Stimulated activated CD4-positive, alpha-beta T cell treated with anti-CD3 and anti-CD28 coated beads, Interleukin-4, amount 100 ng/mL, for 24 hours (primary cell): Measurements from ENCODE around the gene FTO.

Source experiments
- DNase-seq: peaks from one replicate; pipeline ENCODE4 v3.0.0-alpha.2; 2020

FTO gene

GRCh38 chr16:53756275-53756996 lies 52.5 kb downstream of the FTO start:
- DNase-seq = no peak

- DNase-seq = no peak
Measured at GRCh38 chr16:53757971-53758609, 54.1 kb downstream of the FTO start.

DNA sequence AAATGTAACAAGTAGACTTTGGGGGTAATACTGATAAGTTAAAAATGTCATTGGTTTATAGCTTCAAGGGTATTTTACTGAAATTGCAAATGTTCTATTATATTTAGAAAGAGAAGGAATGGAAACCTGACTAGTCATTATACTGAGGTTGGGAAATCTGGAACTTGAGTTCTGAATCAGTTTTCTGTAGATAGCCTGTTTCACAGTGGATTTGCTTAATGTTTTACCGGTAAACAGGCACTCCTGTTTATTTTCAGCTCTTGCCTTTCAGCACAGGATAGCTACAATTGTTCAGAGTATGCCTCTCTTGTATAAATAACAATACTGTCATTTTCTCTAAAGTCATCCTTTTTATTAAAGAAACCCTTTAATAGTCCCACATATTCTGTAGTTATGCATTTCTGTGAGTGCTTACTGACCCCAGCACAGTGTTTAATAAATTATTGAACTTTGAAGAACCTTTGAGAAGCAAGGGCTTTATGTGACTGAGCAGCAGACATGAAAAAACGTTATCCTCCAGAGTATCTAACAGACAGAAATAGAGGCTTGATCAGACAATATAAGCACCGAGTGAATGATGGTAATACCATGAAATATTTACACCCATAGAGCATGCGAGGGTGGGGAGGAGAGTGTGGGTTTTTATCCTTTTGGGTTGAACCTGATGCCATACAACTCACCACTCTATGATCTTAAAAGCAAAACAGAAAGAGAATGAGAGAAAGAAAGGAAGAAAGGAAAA lies 58.2 kb downstream of the FTO start:
- DNase-seq = no peak

DNA sequence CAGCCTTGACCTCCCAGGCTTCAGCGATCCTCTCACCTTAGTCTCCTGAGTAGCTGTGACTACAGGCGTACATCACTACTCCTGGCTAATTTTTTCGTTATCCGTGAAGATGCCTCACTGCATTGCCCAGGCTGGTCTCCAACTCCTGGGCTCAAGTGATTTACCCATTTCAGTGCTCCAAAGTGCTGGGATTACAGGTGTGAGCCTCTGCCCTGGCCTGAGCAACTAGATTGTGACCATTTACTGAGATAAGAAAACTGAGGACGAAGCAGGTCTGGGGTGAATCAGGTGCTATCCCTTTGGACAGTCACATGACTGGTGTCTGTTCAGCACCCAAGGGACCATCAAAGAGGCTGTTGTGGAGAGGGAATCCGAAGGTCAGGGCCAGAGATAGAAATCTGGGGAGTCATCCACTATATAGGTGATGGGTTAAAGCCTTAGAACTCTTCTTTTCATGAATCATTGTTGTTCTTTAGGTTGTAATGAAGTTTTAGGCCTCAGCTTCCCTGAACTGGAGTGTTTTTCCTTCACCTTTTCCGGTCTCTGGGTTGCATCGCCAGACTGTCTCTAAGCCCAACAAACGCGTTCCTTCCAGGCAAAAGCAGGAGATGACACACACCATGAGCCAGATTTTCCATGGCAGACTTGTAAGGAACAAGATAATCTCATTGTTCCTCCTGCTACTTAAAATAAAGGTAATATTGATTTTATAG lies 62.5 kb downstream of the FTO start:
- DNase-seq = no peak

GRCh38 chr16:53768167-53768566 lies 64.2 kb downstream of the FTO start:
- no peak for DNase-seq

DNA sequence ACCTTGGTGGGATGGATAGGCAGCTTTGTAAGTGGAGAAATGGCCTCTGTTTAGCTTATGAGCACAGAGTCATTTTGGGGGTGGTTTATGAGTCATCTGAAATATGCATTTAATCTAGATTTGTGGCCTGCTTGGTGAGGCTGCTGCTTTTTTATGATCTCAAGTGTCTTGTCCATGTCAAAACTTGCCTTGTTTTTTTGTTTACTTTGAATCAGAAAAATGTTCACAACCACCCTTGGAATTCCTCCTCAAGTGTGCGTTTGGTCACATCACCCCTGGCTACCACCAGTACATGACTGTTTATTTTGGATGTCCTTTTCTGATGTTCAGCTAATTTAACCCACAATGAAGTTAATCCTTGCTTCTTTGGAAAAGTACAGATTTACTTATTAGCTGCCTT lies 64.6 kb downstream of the FTO start:
- DNase-seq = no peak

DNA sequence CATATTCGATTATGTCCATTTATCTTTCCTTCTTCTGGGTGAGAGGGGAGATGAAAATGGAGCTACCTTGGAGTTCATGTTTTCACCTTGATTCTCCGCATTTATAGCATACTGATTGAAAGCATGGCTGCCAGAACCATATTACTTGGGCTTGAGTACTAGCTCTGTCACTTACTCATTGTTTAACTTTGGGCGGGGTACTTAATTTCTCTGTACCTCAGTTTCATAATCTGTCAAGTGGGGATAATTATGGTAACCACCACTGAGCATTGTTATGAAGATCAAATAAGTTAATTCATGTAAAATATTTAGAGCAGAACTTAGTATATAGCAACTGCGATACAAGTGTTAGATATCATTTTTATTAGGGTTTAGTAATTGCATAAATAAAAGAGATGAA lies 65.2 kb downstream of the FTO start:
- DNase-seq = no peak

DNA sequence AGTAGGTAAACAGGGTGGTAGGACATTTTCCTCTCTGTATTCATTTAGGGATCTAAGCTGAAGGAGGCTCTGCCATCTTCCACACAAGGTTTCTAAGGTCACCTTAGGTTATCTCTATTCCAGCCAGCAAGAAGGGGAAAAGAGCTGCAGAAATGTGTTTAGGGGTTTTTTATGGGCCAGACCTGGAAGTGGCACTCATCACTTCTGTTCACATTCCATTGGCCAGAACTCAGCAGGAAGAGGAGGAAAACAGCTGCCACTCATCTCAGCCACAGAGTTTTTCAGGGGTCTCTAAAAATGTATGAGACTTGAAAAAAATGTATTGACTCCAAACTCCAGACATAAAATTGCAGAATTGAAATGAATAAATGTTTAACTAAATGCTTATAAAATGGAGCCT lies 65.8 kb downstream of the FTO start:
- DNase-seq = no peak

DNA sequence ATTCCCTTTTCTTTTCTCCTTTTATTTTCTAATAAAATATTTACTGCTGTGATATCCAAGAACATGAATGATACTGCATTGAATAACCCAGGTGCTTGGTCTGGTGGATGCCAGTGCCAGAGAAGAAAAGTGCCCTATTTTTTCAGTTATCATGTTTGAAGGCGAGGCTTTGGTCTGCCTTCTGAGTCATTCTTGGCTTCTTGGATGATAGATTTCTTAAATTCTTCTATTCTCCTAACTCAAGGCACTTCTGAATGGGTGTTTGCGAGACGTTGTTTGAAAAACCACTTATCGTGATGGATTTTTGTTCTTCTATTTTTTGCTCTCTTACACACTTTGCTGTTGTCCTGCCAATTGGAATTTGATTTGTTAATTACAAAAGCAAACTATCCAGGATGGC lies 66.7 kb downstream of the FTO start:
- DNase-seq = no peak

- DNase-seq = no peak
Measured at GRCh38 chr16:53771655-53772497, 67.9 kb downstream of the FTO start.

DNA sequence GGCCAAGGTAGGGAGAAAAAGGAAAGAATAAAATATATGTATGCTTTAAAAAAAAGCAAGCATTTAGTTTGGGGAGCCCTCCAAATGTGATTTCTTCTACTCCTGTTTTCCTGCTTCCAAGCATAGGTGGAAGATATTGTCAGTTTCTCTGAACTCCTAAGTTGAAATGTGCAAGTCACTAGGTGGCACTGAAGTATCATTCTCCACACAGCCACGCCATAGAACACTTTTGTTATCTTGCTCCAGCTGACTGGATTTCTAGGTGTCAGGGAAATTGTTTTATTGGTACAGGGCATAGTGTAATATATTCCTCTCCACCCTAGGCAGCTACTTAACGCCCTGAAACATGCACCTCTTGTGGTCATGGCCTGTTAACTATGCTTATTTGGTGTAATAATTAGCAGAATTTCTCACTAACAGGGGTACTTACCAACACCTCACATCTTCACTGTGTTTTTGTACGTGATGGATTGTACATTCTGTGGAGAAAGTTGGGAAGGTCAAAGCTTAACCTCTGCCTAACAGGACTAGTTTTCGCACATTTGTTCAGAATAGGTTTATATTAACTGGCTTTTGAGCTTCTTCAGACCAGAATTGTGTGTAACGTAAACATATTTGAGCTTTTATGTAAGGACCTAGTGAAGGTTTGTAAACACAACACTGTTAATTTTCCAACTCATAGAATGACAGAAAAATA lies 69.3 kb downstream of the FTO start:
- no peak for DNase-seq

GRCh38 chr16:53773881-53774280 lies 69.9 kb downstream of the FTO start:
- no peak for DNase-seq

DNA sequence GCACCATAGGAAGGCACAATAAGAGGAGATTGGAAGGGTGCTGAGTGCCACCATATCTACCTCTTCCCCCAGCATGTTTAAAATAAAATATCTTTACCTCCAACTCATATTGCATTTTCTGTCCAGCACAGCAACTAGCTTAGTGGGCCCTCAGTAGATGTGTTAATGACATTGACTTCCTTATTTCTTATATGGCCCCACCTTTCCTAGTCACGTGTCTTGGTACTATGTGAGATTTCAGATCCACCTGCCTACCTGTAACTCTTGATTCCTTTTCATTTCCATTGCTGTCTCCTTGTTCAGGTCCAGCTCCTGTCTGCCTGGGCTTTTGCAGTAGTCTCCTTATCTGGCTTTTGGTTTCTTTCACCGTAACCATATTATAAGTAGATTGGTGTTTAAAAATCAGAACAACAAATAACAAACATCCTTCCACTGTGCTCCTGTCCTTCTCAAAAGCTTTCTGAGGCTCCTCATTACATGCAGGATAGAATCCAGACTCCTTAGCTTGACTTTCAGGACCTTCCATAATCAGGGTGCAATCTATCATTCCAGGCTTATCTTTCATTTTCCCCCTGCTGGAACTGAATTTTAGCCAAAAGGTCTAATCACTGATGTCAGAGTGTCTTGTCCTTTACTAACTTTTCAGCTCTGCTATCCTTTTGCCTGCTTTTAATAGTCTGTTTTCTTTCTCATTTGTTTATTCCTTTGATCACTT lies 71.3 kb downstream of the FTO start:
- no peak for DNase-seq

- DNase-seq = no peak
Measured at GRCh38 chr16:53775821-53776431, 72.0 kb downstream of the FTO start.

GRCh38 chr16:53779186-53779585 lies 75.2 kb downstream of the FTO start:
- DNase-seq = no peak

DNA sequence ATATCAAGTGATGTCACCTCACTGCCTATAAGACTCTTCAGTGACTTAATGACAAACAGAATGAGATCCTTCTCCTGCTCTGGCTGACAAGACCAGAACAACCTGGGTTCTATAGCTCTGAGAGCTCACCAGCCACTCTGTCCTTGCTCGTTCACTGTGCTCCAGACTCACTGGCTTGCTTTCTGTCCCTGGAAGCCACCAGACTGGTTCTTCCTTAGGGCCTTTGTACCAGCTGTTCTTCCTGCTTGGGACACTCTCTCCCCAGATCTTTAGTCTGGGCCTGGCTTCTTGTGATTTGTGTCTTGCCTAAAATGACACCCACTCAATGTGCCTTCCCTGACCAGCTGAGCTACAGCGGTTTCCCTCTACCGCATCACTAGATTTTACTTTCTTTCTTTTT lies 76.1 kb downstream of the FTO start:
- DNase-seq = no peak

DNA sequence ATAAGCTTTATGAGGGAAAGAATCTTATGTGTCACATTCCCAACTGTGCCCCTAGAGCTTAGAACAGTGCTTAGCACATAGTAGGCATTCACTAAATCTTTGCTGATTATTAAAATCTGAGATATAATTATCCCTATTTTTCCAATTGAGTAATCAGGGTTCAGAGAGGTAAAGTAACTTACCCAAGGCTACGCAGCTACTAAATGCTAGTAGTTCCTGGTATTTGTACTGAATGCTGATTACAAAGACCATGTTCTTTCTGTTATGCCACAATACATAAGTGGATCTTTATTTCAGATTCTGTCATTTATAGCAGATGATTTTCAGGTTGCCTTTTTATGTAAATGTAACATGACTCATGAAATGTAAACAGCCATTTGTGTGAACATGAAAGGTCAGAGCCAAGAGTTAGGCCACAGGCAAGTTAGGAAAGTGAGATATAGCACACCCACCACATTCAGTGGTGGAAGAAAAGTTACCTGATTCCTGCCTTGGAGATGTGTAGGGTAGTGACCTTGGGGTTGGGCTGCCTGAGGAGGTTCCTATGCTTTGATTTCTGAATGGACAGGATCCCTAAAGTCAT lies 77.2 kb downstream of the FTO start:
- DNase-seq = no peak

GRCh38 chr16:53782148-53782547 lies 78.2 kb downstream of the FTO start:
- no peak for DNase-seq

DNA sequence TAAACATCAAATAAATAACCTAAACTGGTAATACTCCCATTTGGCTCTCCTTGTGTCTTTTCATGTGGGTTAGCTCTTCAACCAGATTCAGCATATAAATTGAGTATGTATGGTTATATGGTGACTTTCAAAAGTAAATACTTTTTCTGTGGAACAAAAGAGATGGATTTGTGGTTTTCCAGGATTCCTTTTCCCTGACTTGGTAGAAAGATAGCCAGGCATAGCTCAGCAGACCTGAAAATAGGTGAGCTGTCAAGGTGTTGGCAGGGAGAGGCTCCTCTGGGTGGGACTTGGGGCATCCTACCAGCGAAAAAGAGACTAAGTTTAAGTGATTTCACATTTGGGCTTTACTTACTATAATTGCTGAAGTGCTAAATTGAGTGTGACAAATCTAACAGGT lies 80.3 kb downstream of the FTO start:
- DNase-seq = no peak

DNA sequence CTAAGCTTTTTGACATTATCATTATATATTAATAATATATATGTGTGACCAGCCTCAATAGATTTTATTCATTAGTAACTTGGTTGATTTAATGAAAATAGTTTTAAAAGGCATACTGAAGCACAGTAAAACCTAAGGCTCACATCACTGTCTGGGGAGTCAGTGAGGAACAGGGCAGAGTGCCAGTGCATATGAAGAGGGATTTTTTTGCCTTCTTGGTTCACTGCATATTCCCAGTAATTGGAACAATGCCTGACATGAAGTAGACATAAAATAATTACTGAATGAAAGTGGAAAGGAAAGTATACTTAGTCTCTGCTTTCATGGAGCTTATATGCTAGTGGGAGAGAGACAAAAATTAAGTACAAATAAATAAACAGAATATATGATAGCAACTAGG lies 81.1 kb downstream of the FTO start:
- no peak for DNase-seq
